Endothelial cell of umbilical vein (primary cell): ENCODE results near the gene PLXDC2. TPM values are rescaled to one million over a fixed set of nuclear protein-coding genes. Genes with fewer than 3 reads are reported as not detected.

Experiments
- BruUV-seq: library from RNA; stranded (reverse); fragments of 400-500 nt; replicated peaks from 2 replicates; lab custom pipeline; 2021; lab: Mats Ljungman, UMichigan
- CTCF ChIA-PET: fragments of 300-600, 350-600 bp; sonication (Branson Sonifier 250); formaldehyde crosslinking; loops from one replicate; lab custom pipeline; 2021; ENCODE audit warnings: antibody characterized with exemption, inconsistent platforms; lab: Charles Lee
- POLR2A ChIA-PET: fragments of 300-600, 350-600 bp; sonication (Branson Sonifier 250); formaldehyde crosslinking; loops from one replicate; lab custom pipeline; 2021; ENCODE audit warnings: antibody characterized with exemption, inconsistent platforms; lab: Charles Lee
- DNase-seq: peaks from one replicate; pipeline ENCODE4 v3.0.0-alpha.2; 2011; ENCODE audit warnings: low read depth, low spot score
- FAIRE-seq: peaks from 2 replicates; lab custom pipeline; 2011; peaks lifted over from hg19 to GRCh38; lab: Jason Lieb, UNC
- H2AFZ ChIP-seq: 2 replicates; pipeline ENCODE4 v1.6.0; 2012; ENCODE audit warnings: low read depth, low read length, control low read depth, inconsistent platforms
- H3K27ac ChIP-seq: 2 replicates; pipeline ENCODE4 v1.5.1; 2011; ENCODE audit warnings: low read depth, mild to moderate bottlenecking, control low read depth, low read length, moderate library complexity; ENCODE audit not compliant: insufficient read depth
- H3K27me3 ChIP-seq, 2 experiments: 2 replicates each; pipeline versions ENCODE4 v1.6.0 to v1.6.1; 2011; ENCODE audit warnings: low read length in 2 of 2, mixed read lengths in 1 of 2; ENCODE audit not compliant: control insufficient read depth in 2 of 2, insufficient read depth in 2 of 2
- H3K36me3 ChIP-seq, 2 experiments: 2 replicates in 1 of 2; 3 replicates in 1 of 2; pipeline ENCODE4 v1.5.1; 2011; ENCODE audit warnings: low read length in 2 of 2, mild to moderate bottlenecking in 1 of 2, moderate library complexity in 1 of 2; ENCODE audit not compliant: control insufficient read depth in 2 of 2, insufficient read depth in 2 of 2; ENCODE audit errors: extremely low read depth in 1 of 2
- H3K4me1 ChIP-seq: 3 replicates; pipeline ENCODE4 v1.5.1; 2011; ENCODE audit warnings: mild to moderate bottlenecking, low read length; ENCODE audit not compliant: control insufficient read depth, insufficient read depth; ENCODE audit errors: extremely low read depth
- H3K4me2 ChIP-seq: 2 replicates; pipeline ENCODE4 v1.6.1; 2011; ENCODE audit warnings: low read length, control low read depth, mixed read lengths; ENCODE audit not compliant: insufficient read depth
- H3K4me3 ChIP-seq, 3 experiments: fragments of 200-600 bp in 1 of 3; sonication (generic), shearing (Covaris generic) in 1 of 3; replicated peaks in 1 of 3; 2 replicates each; pipeline ENCODE4 v1.5.1; 2011 to 2016; ENCODE audit warnings: control low read depth in 3 of 3, low read length in 3 of 3, mild to moderate bottlenecking in 2 of 3, inconsistent platforms in 1 of 3, low read depth in 1 of 3, moderate library complexity in 1 of 3; ENCODE audit not compliant: insufficient read depth in 1 of 3
- H3K79me2 ChIP-seq: 2 replicates; pipeline ENCODE4 v1.6.0; 2012; ENCODE audit warnings: low read length, inconsistent platforms; ENCODE audit not compliant: control insufficient read depth, insufficient read depth
- H3K9ac ChIP-seq: replicated peaks from 2 replicates; pipeline ENCODE3; 2011; ENCODE audit warnings: low read length, control low read depth; ENCODE audit not compliant: insufficient read depth; ENCODE audit errors: extremely low read depth
- H3K9me1 ChIP-seq: replicated peaks from 3 replicates; pipeline ENCODE4 v1.6.0; 2011; ENCODE audit warnings: mild to moderate bottlenecking, low read length; ENCODE audit not compliant: control insufficient read depth, insufficient read depth; ENCODE audit errors: extremely low read depth
- H3K9me3 ChIP-seq: replicated peaks from 2 replicates; pipeline ENCODE4 v1.5.1; 2012; ENCODE audit warnings: low read length, inconsistent platforms; ENCODE audit not compliant: control insufficient read depth, insufficient read depth
- H4K20me1 ChIP-seq: replicated peaks from 2 replicates; pipeline ENCODE3; 2011; ENCODE audit warnings: mild to moderate bottlenecking, low read length; ENCODE audit not compliant: control insufficient read depth, insufficient read depth; ENCODE audit errors: extremely low read depth
- CTCF ChIP-seq, 2 donors: IDR thresholded peaks; 1 replicate in 1 of 2; 2 replicates in 1 of 2; pipeline ENCODE4 v1.5.1; 2011; ENCODE audit warnings: low read length in 2 of 2, mild to moderate bottlenecking in 2 of 2, moderate library complexity in 2 of 2, control low read depth in 1 of 2, inconsistent platforms in 1 of 2, low read depth in 1 of 2; ENCODE audit not compliant: insufficient read depth in 1 of 2; ENCODE audit errors: extremely low read depth in 1 of 2
- EZH2 ChIP-seq: IDR thresholded peaks from 2 replicates; pipeline ENCODE4 v1.6.1; 2012; ENCODE audit warnings: borderline replicate concordance, low read depth, mild to moderate bottlenecking, moderate library complexity, low read length, inconsistent platforms; ENCODE audit not compliant: severe bottlenecking
- FOS ChIP-seq: IDR thresholded peaks from 2 replicates; pipeline ENCODE4 v1.6.1; 2011; ENCODE audit warnings: mild to moderate bottlenecking, low read length, moderate library complexity, borderline replicate concordance; ENCODE audit not compliant: insufficient read depth
- GATA2 ChIP-seq: IDR thresholded peaks from 2 replicates; pipeline ENCODE4 v1.7.0; 2011; ENCODE audit warnings: low read depth, mild to moderate bottlenecking, moderate library complexity, mixed read lengths, low read length; ENCODE audit not compliant: insufficient read length, insufficient read depth
- JUN ChIP-seq: IDR thresholded peaks from 2 replicates; pipeline ENCODE4 v1.6.1; 2011; ENCODE audit warnings: borderline replicate concordance, low read depth; ENCODE audit not compliant: insufficient read length, insufficient read depth
- MAX ChIP-seq: IDR thresholded peaks from 2 replicates; pipeline ENCODE4 v1.6.1; 2011; ENCODE audit not compliant: insufficient read depth, insufficient read length
- MYC ChIP-seq: IDR thresholded peaks from one replicate; pipeline ENCODE4 v1.6.1; 2011; ENCODE audit warnings: mild to moderate bottlenecking, low read depth, low read length
- POLR2A ChIP-seq: IDR thresholded peaks from 2 replicates; pipeline ENCODE4 v1.6.1; 2012; ENCODE audit warnings: low read depth, mild to moderate bottlenecking, control low read depth, low read length
- POLR2AphosphoS5 ChIP-seq: IDR thresholded peaks from 2 replicates; pipeline ENCODE4 v1.6.1; 2012; ENCODE audit warnings: low read depth, mild to moderate bottlenecking, control low read depth, low read length, moderate library complexity; ENCODE audit not compliant: insufficient read depth
- dilution Hi-C: fragments of 300-500 bp; cut with MboI; formaldehyde crosslinking; loops from one replicate; pipeline ENCODE4 v1.15.0; 2019; ENCODE audit warnings: low sequenced_read_pairs; ENCODE audit not compliant: extremely low pct_ligation_motif_present
- intact Hi-C: fragments of 100-400 bp; cut with micrococcal nuclease; formaldehyde crosslinking; loops from one replicate; pipeline ENCODE4 v1.10.0; 2022
- polyA plus RNA-seq, 4 experiments: library from polyadenylated mRNA; depleted of rRNA in 3 of 4; stranded (reverse) in 3 of 4; unstranded in 1 of 4; fragments of >200 nt; gene quantifications; 2 replicates each; pipeline versions ENCODE4 v1.2.1 to v1.2.3, GENCODE V29; 2011 to 2012; ENCODE audit warnings: missing spikeins in 1 of 4
- total RNA-seq: library from RNA; stranded (reverse); gene quantifications from 2 replicates; pipeline ENCODE4 v1.2.3, GENCODE V29; 2021

Gene PLXDC2
- total and polyA plus RNA-seq, 2 donors (not counting 3 experiments of a cell fraction or from before 2014, with no cell fraction given): 0.32 to 1.2 TPM

- Histone ChIP-seq H3K4me1 (no peaks in the 10 kb centered on the region), H3K4me3 (no peak overlapping the region), H3K36me3 (no peaks in the 10 kb centered on the region), H4K20me1 (no peaks in the 10 kb centered on the region), H3K27me3 (no peaks in the 10 kb centered on the region), H3K9ac (no peak overlapping the region), H3K9me3 (no peaks in the 10 kb centered on the region), H2AFZ (no peak overlapping the region), H3K27ac (no peak overlapping the region), H3K79me2 (no peaks in the 10 kb centered on the region), H3K4me2 (no peak overlapping the region), H3K9me1 (no peaks in the 10 kb centered on the region)
- intact Hi-C loops (no loop called here), dilution Hi-C loops (no loop called here)
- POLR2A ChIA-PET: no interaction called here
- CTCF ChIA-PET: no interaction called here
- DNase-seq (no peak), FAIRE-seq (no peak)
- no peak for TF ChIP-seq POLR2AphosphoS5
- TF ChIP-seq GATA2: no peak
- no peak for TF ChIP-seq MAX
- no peak for TF ChIP-seq POLR2A
- TF ChIP-seq EZH2: no peak
- TF ChIP-seq CTCF (IDR thresholded peaks at IDR 0.05; ENCODE audit: extremely low read depth in 1 of 2, insufficient read depth in 1 of 2, low read depth in 1 of 2, low read length in 2 of 2): no peak
- TF ChIP-seq FOS: no peak
- TF ChIP-seq MYC: no peak
- TF ChIP-seq JUN: no peak
- no TSS peak for BruUV-seq
Measured at GRCh38 chr10:20089879-20090278, 273.6 kb downstream of the PLXDC2 start.
